ENCODE measurements around the gene FOXG1. TPM values are rescaled to one million over a fixed set of nuclear protein-coding genes. Genes with fewer than 3 reads are reported as not detected.

Gene FOXG1
- total RNA-seq, 4 donors from 2014 or later = 0.11 to 0.13 TPM; not detected in 2

GRCh38 chr14:28764257-28765160, 2.1 kb upstream of the FOXG1 start:
- intact Hi-C loops (cut with DNase I) = no loop called here

GRCh38 chr14:28765169-28765830, 1.3 kb upstream of the FOXG1 start:
- H3K36me3 ChIP-seq = no peaks in the 10 kb centered on the region
- peaks cover 69% of the 10 kb centered on the region for H3K27me3 ChIP-seq
- TF ChIP-seq POLR2A (IDR thresholded peaks at IDR 0.05) = no peak
- TF ChIP-seq CTCF (IDR thresholded peaks at IDR 0.05) = no peak
- intact Hi-C loops (cut with DNase I) = no loop called here
- no peak for DNase-seq
- H3K4me1 ChIP-seq = peaks cover 12 to 14% of the 10 kb centered on the region in 2 donors
- H3K9me3 ChIP-seq = no peaks in the 10 kb centered on the region
- H3K27ac ChIP-seq = no peak overlapping the region
- H3K4me3 ChIP-seq (replicated peaks in 1 of 3) = peak overlapping the region in 1 of 3 donors; percentile 12
- WGBS, 2 donors = 13 to 15% methylated on average over 27 of the region's 27 CpGs

More at GRCh38 chr14:28764257-28765160, 2.1 kb upstream of the FOXG1 start:
- peaks cover 12 to 20% of the 10 kb centered on the region in 2 donors for H3K4me1 ChIP-seq
- no peaks in the 10 kb centered on the region for H3K9me3 ChIP-seq
- whole genome bisulfite sequencing, 2 donors = 11 to 14% methylated on average over 16 of the region's 16 CpGs
- no peaks in the 10 kb centered on the region for H3K36me3 ChIP-seq
- peaks cover 77% of the 10 kb centered on the region for H3K27me3 ChIP-seq
- TF ChIP-seq POLR2A (IDR thresholded peaks at IDR 0.05) (no peak), CTCF (IDR thresholded peaks at IDR 0.05) (no peak)
- H3K27ac ChIP-seq = no peak overlapping the region
- no peak overlapping the region for H3K4me3 ChIP-seq (replicated peaks in 1 of 3)
- no peak for DNase-seq

GRCh38 chr14:28765831-28766468, 637 bp upstream of the FOXG1 start:
- no peak for DNase-seq
- no peak for TF ChIP-seq POLR2A (IDR thresholded peaks at IDR 0.05)
- no peak for TF ChIP-seq CTCF (IDR thresholded peaks at IDR 0.05)
- H3K9me3 ChIP-seq = no peaks in the 10 kb centered on the region
- H3K4me3 ChIP-seq (replicated peaks in 1 of 3) = peak overlapping the region in 1 of 3 donors; percentile 12
- peaks cover 68% of the 10 kb centered on the region for H3K27me3 ChIP-seq
- H3K4me1 ChIP-seq = peaks cover 12 to 14% of the 10 kb centered on the region in 2 donors
- H3K36me3 ChIP-seq = no peaks in the 10 kb centered on the region
- intact Hi-C loops (cut with DNase I) = no loop called here
- 6 to 7% methylated on average over 32 to 33 of the region's 33 CpGs for WGBS, 2 donors
- no peak overlapping the region for H3K27ac ChIP-seq

GRCh38 chr14:28767030-28767852, 654 bp downstream of the FOXG1 start:
- intact Hi-C loops (cut with DNase I) = no loop called here
- Histone ChIP-seq H3K4me3 (replicated peaks in 1 of 3) (peak overlapping the region in 1 of 3 donors; percentile 12), H3K9me3 (no peaks in the 10 kb centered on the region), H3K27me3 (peaks cover 66% of the 10 kb centered on the region), H3K36me3 (no peaks in the 10 kb centered on the region), H3K27ac (no peak overlapping the region), H3K4me1 (peaks cover 12 to 14% of the 10 kb centered on the region in 2 donors)
- WGBS, 2 donors = 3 to 6% methylated on average over 43 to 44 of the region's 100 CpGs
- TF ChIP-seq CTCF (IDR thresholded peaks at IDR 0.05) = no peak
- TF ChIP-seq POLR2A (IDR thresholded peaks at IDR 0.05) = no peak
- DNase-seq = no peak

Measured in thyroid gland (tissue), 4 donors.